Stimulated activated CD4-positive, alpha-beta T cell treated with anti-CD3 and anti-CD28 coated beads, Interleukin-12 subunit alpha, Interleukin-12 subunit beta, amount 100 ng/mL, for 48 hours (primary cell): ENCODE results near the gene ATL2.
"Not testable (repeated sequence)": the region's sequence is repeated elsewhere in the genome, so short reads cannot be mapped to it uniquely, and the experiment has no call there.

ENCODE experiments used
- DNase-seq, 3 donors: peaks; one replicate each; pipeline ENCODE4 v3.0.0-alpha.2; 2020; ENCODE audit warnings: low read depth in 2 of 3, low spot score in 1 of 3

ATL2 gene

GRCh38 chr2:38330754-38331153 lies 46.3 kb downstream of the ATL2 start:
- DNase-seq, result no peak

- DNase-seq, result no peak
Measured at GRCh38 chr2:38327580-38327979, 49.5 kb downstream of the ATL2 start.

GRCh38 chr2:38323623-38324022 lies 53.5 kb downstream of the ATL2 start:
- no peak for DNase-seq

DNA sequence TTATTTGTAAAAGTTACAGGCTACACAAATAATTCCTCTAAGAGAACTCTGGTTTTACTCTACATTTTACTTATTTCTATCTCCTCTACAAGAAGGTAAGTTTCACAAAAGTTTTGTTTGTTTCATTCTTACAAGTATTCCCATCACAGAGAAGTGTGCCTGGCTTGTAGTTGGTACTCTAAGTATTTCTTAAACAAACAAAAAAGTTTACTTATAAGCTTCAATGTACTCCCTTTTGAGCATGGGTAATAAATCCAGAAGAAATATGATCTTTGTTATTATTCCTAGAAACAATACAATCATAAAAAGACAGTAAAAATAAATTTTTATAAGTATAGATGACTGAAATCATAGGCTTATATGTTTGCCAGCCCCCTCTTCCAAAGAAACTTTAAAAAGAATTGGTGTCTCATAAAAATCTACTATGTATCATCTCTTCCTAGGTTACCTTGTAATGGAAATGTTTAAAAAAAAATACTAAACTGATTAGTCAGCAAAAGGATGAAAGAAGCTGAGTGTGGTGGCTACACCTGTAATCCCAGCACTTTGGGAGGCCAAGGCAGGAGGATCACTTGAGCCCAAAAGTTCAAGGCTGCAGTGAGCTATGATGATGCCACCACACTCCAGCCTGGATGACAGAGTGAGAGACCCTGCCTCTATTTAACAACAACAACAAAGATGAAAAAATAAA lies 54.7 kb downstream of the ATL2 start:
- no peak for DNase-seq

DNA sequence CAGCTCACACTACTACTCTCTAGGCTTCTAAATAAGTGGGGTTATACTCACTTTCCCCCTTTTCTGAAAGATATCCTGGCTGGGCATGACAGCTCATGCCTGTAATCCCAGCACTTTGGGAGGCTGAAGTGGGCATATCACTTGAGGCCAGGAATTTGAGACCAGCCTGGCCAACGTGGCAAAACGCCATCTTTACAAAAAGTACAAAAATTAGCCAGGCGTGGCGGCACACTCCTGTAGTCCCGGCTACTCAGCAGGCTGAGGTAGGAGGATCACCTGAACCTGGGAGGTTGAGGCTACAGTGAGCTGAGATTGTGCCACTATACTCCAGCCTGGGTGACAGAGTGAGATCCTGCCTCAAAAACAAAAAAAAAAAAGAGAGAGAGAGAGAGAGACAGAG lies 57.8 kb downstream of the ATL2 start:
- DNase-seq, result not testable (repeated sequence)

DNA sequence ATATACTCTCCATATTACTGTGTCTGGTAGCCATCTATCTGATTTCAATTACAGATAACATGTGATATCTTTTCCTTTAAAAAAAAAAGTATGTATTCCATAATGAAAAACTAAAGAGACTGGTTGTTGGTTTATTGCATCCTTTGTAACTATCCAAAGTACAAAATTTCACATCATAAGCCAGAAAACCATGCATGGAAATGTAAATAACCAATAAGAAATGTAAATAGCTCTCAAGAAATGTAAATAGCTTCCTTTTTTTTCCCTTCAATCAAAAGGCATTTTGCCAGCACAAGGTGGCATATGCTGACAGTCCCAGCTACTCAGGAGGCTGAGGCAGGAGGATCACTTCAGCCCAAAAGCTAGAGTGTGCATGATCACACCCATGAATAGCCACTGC lies 59.3 kb downstream of the ATL2 start:
- DNase-seq, result no peak

DNA sequence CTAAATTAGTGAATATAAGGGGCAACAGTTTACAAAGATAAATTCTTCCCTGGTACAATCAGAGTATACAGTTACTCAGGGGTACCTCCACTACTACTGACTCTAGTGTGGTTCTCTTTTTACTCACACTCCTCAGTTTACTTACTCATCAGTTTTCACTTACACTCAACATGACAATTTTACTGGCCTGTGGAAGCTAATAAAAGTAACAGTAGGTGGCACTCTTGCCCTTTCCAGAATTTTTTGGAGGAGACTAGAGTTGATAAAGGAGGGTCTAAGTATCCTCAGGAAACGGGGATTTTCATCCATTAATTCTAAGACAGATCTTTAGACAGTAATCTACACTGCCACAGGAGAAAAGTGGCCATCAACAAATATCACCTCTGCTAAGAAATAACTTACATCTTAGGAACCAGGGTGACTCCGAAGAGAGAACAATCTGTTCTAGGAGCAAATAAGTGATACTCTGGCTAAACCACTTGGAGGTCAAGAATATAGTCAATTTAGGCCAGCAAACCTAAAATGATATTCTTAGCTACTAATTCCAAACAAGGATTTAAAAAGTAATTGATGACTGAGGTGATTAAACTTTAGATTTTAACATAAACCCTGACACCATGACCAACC lies 61.3 kb downstream of the ATL2 start:
- peak in 1 of 3 donors; percentile 46 for DNase-seq

GRCh38 chr2:38308821-38309220 lies 68.3 kb downstream of the ATL2 start:
- DNase-seq, result no peak

GRCh38 chr2:38301969-38302702 lies 74.9 kb downstream of the ATL2 start:
- DNase-seq, result no peak

DNA sequence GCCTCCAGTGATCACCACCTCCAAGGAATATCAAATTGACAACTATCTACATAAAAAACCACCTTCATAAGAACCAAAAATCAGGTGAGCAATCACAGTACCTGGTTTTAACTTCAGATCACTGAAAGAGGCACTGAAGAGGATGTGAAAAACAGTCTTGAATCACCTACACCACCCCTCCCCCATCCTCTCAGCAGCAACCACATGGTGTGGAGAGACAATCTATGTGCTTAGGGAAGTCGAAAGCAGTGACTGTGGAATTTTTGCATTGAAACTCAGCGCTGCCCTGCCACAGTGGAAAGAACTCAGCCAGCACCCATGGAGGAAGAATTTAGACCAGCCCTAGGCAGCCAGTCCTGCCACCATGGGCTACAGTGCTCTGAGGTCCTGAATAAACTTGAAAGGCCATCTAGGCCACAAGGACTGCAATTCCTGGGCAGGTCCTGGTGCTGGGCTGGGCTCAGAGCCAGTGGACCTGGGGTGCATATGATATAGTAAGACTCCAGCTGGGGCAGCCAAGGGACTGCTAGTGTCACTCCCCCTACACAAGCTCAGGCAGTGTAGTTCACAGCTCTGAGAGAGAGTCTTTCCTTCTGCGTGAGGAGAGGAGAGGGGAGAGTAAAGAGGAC lies 75.6 kb downstream of the ATL2 start:
- peak; percentile 11 to 32 (median 28) for DNase-seq

GRCh38 chr2:38298539-38298938 lies 78.5 kb downstream of the ATL2 start:
- DNase-seq, result no peak

- DNase-seq, result no peak
Measured at GRCh38 chr2:38296197-38296780, 80.8 kb downstream of the ATL2 start.

GRCh38 chr2:38294597-38294996 lies 82.5 kb downstream of the ATL2 start:
- DNase-seq, result no peak

GRCh38 chr2:38293152-38293865 lies 83.8 kb downstream of the ATL2 start:
- DNase-seq, result no peak

DNA sequence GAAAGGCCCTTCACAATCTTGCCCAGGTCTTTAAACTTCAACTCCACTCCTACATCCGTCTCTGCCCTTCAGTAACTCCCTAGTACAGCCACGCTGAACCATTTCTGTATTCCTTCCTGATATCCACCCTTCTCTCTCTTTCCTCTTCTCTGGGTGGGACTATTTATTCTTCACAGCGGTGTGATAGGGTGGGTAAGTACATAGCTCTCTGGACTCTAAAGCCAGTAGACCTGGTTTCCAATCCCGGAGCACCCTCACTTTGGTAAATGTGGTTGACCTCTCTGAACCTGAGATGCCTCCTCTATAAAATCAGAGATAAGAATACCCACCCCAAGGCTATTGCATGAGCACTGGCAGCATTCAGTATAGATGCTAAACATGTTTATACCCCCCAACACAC lies 86.7 kb downstream of the ATL2 start:
- no peak for DNase-seq

DNA sequence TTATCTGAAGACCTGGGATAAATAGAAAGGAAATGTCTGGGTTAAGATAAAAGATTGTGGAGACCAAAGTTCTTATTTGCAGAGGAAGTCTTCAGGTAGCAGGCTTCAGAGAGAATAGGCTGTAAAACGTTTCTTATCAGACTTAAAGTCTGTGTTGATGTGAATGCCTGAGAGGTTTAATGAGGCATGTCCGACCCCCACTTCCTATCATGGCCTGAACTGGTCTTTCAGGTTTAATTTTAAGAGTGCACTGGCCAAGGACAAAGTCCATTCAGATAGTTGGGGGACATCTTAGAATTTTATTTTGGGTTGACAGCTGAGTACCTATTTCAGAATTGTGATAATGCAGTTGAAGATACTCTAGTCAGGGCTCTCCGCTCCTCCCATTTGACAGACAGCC lies 92.1 kb downstream of the ATL2 start:
- no peak for DNase-seq

DNA sequence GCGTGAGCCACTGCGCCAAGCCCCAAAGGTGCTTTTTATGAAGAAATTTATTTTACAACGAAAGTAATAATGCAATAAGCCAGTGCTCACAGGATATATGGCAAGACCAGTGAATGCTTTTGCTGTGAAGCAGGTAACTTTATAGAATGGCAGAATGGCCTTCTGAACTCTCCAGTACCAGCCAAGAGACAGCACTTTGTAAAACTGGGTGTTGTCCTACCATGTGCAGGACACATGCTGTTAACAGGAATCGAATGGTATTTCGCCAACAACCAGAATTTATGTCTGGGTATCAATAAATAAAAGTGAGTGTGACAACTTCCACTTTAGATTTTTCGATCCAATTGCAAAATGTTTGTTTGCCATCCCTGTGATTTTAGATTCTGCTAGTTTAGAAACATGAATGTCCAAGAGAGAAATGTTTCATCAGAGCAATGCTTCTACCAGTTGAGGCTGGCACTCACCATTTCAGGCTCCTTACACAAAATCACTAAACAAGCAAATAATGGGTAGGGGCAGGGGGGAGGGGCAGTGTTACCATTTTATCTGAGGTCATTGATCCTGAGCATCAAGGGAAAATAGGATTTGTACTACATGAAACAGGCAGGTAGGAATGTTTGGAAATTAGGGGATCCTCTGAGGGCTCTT lies 95.9 kb downstream of the ATL2 start:
- DNase-seq, result no peak

GRCh38 chr2:38279201-38279600 lies 97.9 kb downstream of the ATL2 start:
- DNase-seq, result no peak

DNA sequence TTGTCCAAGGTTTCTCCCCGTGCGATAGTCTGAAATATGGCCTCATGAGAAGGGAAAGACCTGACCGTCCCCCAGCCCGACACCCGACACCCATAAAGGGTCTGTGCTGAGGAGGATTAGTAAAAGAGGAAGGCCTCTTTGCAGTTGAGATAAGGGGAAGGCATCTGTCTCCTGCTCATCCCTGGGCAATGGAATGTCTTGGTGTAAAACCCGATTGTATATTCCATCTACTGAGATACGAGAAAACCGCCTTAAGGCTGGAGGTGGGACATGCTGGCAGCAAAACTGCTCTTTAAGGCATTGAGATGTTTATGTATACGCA lies 99.0 kb downstream of the ATL2 start:
- DNase-seq, result not testable (repeated sequence)

GRCh38 chr2:38277245-38278116 lies 99.6 kb downstream of the ATL2 start:
- no peak for DNase-seq
